GM13977 (cell line): ENCODE data around the gene THSD7A.
A peak's percentile ranks its signal among the peaks of the same experiment; 100 is the strongest.

Source experiments
- DNase-seq: peaks from one replicate; pipeline ENCODE4 v3.0.0; 2012; ENCODE audit warnings: low spot score
- in situ Hi-C: fragments of 300-500 bp; cut with MboI; formaldehyde crosslinking; loops from one replicate; pipeline ENCODE4 v1.12.0; 2022; ENCODE audit warnings: low sequenced_read_pairs, low pct_unique_long_range_greater_than_20kb, mixed read lengths, inconsistent platforms; ENCODE audit not compliant: unreplicated experiment
- TF ChIP-seq, protein P1 (sequence below): IDR thresholded peaks from 2 replicates; pipeline ENCODE4 v1.5.1; 2012; ENCODE audit warnings: mild to moderate bottlenecking, control low read depth; ENCODE audit not compliant: insufficient read depth; ENCODE audit errors: extremely low read depth, missing control alignments

THSD7A gene

DNA sequence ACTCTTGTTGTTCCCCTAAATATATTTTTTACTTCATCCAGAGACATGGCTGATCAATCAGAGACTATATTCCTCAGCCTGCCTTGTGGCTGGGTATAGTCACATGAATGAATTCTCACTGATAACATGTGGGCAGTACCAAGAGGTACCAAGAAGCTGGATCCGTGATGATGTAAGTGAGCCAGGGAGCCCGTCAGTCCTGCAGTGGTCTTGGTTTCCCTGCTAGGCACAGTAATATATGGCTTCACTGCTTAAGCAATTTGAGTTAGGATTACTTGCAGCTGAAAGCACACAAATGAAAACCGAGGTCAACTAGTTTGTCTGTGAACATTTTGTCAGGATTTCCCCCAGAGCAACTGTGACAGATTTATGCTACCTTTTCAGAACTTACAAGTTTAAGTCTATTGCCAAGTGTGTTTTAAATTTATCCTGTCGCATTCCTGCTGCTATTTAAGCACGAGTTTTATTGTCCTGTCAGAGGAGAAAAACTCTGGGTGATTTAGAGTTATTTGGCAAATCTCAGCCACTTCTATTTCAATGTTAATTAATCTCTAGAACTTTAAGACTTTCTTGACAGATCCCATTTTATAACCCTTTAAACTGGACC is 476.5 kb downstream of the THSD7A start:
- TF ChIP-seq, protein P1, sequence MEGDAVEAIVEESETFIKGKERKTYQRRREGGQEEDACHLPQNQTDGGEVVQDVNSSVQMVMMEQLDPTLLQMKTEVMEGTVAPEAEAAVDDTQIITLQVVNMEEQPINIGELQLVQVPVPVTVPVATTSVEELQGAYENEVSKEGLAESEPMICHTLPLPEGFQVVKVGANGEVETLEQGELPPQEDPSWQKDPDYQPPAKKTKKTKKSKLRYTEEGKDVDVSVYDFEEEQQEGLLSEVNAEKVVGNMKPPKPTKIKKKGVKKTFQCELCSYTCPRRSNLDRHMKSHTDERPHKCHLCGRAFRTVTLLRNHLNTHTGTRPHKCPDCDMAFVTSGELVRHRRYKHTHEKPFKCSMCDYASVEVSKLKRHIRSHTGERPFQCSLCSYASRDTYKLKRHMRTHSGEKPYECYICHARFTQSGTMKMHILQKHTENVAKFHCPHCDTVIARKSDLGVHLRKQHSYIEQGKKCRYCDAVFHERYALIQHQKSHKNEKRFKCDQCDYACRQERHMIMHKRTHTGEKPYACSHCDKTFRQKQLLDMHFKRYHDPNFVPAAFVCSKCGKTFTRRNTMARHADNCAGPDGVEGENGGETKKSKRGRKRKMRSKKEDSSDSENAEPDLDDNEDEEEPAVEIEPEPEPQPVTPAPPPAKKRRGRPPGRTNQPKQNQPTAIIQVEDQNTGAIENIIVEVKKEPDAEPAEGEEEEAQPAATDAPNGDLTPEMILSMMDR = no peak
- DNase-seq = no peak
- in situ Hi-C loops = no loop called here

DNA sequence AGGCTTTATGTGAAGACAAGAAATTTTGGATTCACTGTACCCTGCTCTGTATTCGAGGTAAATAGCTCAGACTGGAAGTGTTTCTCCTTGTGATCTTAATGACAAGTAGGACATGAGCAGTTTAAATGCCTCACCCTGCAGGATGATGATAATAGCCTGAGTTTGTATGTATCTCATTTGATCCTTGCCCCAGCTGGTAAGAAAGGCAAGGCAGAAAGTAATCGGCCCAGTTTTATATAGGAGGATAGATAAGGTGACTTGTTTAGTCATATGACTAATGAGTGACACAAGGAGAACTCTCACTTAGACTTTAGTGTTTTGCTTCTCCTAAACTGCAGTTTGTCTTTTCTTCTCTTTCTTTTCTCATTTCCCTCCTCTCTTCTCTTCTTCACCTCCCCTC is 485.7 kb downstream of the THSD7A start:
- TF ChIP-seq, protein P1 = no peak
- in situ Hi-C loops = no loop called here
- no peak for DNase-seq

DNA sequence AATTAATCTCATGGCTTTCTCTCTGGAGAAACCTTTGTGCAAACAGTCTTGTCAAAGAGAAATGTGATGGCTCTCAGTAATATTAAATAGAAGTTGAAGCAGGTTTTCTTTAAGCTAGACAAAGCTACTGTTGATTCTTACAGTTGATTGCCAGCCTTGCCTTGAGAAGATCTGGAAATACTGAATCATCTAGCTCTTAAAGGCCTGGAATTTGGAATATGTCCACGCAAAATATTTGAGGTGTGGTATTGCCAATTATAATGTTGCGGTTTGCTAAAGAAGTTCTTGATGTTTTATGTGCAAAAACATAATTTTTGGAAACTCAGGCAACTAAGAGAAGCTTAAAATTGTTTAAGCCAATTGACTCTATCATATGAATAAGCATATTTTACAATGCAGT is 486.4 kb downstream of the THSD7A start:
- TF ChIP-seq, protein P1 = no peak
- in situ Hi-C loops = no loop called here
- no peak for DNase-seq

DNA sequence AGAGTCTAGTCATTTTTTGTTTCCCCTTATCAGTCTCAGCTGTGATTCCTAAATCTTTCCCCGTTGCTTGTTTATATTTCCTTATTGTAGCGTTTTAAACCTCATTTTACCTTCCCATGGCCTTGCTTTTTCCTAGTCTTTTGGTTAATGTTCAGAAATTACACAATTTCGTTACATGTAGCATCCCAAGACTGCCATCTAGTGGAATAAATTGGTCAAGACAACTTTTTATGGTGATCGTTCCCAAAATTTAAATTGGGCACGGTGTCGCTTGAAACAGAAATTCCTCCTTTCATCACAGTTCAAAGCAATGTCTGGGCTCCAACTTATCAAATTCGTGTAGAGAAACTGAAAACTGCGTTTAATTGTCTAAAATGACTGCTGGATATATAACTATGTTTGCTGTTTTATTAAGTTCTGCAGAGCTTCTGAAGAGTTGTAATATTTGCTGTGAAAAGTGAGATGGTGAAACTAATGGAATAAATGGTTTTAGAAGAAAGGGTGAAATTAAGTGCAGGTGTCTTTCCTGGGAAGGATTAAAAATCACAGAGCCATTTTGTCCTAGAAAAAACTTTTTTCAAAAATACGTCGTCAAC is 488.1 kb downstream of the THSD7A start:
- TF ChIP-seq, protein P1 = peak; percentile 63
- DNase-seq = peak; percentile 4
- in situ Hi-C loops = no loop called here

DNA sequence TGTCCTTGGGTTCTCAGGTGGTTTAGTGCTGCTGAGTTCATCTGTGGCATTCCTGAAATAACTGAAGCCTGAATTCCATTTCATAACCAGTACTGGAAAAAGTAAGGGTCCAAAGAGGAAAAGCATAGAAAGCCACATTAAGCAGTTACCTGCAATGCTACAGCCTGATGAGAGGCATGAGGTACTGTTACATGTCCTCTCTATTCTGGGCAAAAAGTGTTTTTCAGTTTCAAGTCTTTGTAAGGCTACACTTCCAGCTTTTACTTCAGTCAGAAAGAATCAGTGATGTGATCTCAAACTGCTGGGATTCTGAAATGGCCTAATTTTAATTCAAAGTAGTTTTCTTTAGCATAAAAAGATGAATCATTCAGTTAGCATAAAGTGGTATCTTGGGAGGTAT is 488.9 kb downstream of the THSD7A start:
- DNase-seq = no peak
- in situ Hi-C loops = no loop called here
- TF ChIP-seq, protein P1 = no peak

DNA sequence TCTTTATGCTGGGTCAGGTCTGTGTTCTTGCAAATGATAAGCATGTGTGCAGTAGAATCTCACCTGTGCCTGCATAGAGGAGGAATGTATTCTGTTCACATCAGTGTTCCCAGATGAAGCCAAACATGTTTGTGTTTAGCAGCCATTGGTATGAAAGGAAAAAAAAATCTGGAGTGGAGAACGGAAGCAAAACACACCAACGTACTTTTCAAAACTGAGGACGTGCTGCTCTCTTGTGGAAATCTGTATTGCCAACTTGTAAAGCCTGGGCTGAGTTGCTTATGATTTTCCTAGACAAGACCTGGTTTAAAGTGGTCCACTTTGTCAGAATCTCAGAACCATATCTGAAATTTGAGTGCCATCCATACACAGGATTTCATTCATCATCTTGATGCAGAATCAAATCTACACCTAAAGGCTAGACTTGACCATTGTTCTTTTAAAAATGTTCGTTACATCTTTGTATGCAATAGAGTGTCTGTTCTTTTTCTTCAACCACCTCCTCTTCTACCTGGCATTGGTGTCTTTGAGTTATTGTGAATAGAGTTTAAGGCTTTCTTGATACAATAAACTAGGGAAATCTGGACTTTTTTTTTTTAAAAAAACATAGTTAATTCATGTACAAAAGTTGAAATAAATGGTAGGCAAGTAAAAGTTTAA is 490.6 kb downstream of the THSD7A start:
- in situ Hi-C loops = no loop called here
- TF ChIP-seq, protein P1 = peak; percentile 49
- DNase-seq = no peak
